Progenitor cell of endocrine pancreas (in vitro differentiated cells): ENCODE results near the gene OTUD6A. TPM values are rescaled to one million over a fixed set of nuclear protein-coding genes. Genes with fewer than 3 reads are reported as not detected.

Experiments
- DNase-seq: peaks from one replicate; pipeline ENCODE4 v3.0.0; 2021; ENCODE audit warnings: low spot score; ENCODE audit not compliant: unreplicated experiment
- H3K27ac Mint-ChIP-seq: 2 replicates; pipeline ENCODE4 v1.8.0; 2021; ENCODE audit warnings: mild to moderate bottlenecking, moderate library complexity, mixed read lengths
- H3K27me3 Mint-ChIP-seq: 2 replicates; pipeline ENCODE4 v1.8.0; 2021; ENCODE audit warnings: mixed read lengths
- H3K36me3 Mint-ChIP-seq: 2 replicates; pipeline ENCODE4 v1.8.0; 2022; ENCODE audit warnings: mixed read lengths; ENCODE audit not compliant: insufficient read depth
- H3K4me1 Mint-ChIP-seq: 2 replicates; pipeline ENCODE4 v1.8.0; 2021; ENCODE audit warnings: low read depth, mixed read lengths
- H3K4me3 Mint-ChIP-seq: 2 replicates; pipeline ENCODE4 v1.8.0; 2021; ENCODE audit warnings: low read depth, mild to moderate bottlenecking, moderate library complexity, mixed read lengths
- H3K9me3 Mint-ChIP-seq: 2 replicates; pipeline ENCODE4 v1.8.0; 2021; ENCODE audit warnings: low read depth, mixed read lengths
- total RNA-seq: library from RNA; stranded (reverse); gene quantifications from 2 replicates; pipeline ENCODE4 v1.2.1, GENCODE V29; 2021
- TF ChIP-seq, protein P1 (sequence below): fragments of 200-600 bp; sonication (generic); IDR thresholded peaks from one replicate; pipeline ENCODE4 v1.5.0; 2021; ENCODE audit warnings: antibody characterized with exemption, mild to moderate bottlenecking; ENCODE audit not compliant: unreplicated experiment

Gene OTUD6A
- total RNA-seq, 1 donor from 2014 or later = not detected

DNA sequence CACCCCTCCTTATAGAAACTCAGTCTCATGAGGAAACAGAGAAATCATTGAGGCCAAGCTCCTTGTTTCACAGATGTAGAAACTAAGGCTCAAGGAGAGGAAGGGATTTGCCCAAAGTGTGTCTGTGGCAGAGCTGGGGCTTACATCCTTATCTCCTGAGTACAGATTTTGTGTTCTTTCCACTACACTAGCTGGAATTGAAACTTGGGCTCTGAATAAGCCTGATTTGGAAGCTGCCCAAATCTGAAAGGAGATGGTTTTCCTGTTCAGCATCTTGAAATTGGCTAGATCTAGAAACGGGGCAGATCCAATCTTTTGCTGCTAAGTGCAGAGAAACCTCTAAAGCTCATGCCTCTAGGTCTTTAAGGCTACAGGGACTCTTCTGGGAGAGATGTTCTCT, 36.8 kb upstream of the OTUD6A start:
- Mint-ChIP-seq H3K4me1 (peaks cover 1% of the 10 kb centered on the region), H3K27me3 (no peaks in the 10 kb centered on the region), H3K27ac (no peak overlapping the region), H3K4me3 (no peak overlapping the region), H3K36me3 (peaks cover 1% of the 10 kb centered on the region), H3K9me3 (peaks cover 3% of the 10 kb centered on the region)
- TF ChIP-seq, protein P1, sequence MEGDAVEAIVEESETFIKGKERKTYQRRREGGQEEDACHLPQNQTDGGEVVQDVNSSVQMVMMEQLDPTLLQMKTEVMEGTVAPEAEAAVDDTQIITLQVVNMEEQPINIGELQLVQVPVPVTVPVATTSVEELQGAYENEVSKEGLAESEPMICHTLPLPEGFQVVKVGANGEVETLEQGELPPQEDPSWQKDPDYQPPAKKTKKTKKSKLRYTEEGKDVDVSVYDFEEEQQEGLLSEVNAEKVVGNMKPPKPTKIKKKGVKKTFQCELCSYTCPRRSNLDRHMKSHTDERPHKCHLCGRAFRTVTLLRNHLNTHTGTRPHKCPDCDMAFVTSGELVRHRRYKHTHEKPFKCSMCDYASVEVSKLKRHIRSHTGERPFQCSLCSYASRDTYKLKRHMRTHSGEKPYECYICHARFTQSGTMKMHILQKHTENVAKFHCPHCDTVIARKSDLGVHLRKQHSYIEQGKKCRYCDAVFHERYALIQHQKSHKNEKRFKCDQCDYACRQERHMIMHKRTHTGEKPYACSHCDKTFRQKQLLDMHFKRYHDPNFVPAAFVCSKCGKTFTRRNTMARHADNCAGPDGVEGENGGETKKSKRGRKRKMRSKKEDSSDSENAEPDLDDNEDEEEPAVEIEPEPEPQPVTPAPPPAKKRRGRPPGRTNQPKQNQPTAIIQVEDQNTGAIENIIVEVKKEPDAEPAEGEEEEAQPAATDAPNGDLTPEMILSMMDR = no peak
- DNase-seq = no peak

DNA sequence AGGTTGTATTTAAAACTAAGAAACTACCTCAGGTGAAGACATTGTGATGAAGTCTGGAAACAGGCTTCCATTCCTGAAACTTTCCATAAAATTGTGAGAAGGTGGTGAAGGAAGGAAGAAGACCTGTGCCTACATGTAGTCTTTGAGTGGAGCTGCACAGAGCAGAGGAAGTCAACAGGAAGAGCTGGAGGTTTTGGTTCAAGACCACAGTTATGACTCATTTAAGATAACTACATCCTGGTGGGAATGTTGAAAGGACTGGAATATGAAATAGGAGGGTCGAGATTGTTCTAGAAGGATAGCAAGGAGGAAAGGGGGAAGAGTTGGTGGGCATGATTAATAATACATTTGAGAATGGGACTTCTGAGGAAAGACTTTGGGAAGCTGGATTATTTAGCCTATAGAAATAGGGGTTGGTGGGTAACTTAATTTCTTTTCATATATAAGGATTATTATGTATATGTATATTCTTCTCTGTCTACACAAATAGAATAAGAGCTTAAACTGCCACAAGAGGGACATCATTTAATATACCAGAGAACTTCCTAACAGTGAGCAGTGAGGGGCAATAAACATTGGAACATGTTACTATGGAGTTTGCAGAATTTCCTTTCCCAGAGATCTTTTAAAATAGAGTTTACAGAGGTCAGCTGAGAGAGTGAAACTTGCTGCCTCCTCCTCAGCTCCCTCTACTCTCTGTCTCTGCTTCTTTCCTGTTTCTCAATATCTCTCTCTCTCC, 36.0 kb upstream of the OTUD6A start:
- H3K4me3 Mint-ChIP-seq = no peak overlapping the region
- TF ChIP-seq, protein P1 = no peak
- H3K9me3 Mint-ChIP-seq = peaks cover 3% of the 10 kb centered on the region
- H3K36me3 Mint-ChIP-seq = peaks cover 1% of the 10 kb centered on the region
- no peak overlapping the region for H3K27ac Mint-ChIP-seq
- H3K27me3 Mint-ChIP-seq = no peaks in the 10 kb centered on the region
- no peak for DNase-seq
- peaks cover 1% of the 10 kb centered on the region for H3K4me1 Mint-ChIP-seq

DNA sequence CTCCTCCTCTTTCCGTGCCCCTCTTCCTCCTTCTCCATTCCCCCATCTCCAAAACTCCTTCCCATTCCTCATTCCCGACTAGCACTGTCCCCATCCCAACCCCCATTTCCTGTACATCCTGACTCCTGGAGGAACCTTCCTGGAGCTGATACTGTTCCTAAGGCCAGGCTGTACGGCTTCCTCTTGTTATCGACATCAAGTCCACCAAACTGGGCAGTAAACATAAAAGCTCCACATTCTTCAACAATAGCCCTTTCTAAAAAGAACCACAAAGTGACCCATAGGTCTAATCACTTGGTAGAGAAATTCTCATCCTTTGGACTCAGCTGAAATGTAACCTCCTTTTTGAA, 35.4 kb upstream of the OTUD6A start:
- Mint-ChIP-seq H3K9me3 (no peaks in the 10 kb centered on the region), H3K4me1 (peaks cover 1% of the 10 kb centered on the region), H3K36me3 (no peaks in the 10 kb centered on the region), H3K4me3 (no peak overlapping the region), H3K27me3 (no peaks in the 10 kb centered on the region), H3K27ac (no peak overlapping the region)
- TF ChIP-seq, protein P1 = no peak
- DNase-seq = no peak

DNA sequence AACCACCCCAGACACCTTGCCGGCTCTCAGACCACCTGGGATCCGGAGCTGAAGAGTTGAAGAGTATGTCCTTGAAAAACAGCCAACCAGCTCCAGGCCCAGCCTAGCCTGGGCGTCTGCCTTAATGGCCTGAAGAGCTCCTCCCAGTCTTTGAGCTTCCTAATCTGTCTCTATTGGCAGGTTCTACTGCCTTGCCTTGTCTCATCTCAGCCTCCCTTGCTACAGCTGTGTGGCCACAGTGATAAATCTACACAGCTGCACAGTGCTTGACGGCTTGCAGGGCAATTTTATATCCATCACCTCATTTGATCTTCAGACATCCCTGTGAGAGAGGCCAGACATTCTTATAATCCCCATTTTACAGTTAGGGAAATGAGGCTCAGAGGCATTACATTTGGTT, 32.4 kb upstream of the OTUD6A start:
- Mint-ChIP-seq H3K4me1 (peaks cover 1% of the 10 kb centered on the region), H3K36me3 (no peaks in the 10 kb centered on the region), H3K27ac (no peak overlapping the region), H3K4me3 (no peak overlapping the region), H3K9me3 (peaks cover 4% of the 10 kb centered on the region), H3K27me3 (no peaks in the 10 kb centered on the region)
- DNase-seq = no peak
- TF ChIP-seq, protein P1 = no peak

GRCh38 chrX:70030301-70030767, 31.9 kb upstream of the OTUD6A start:
- DNase-seq = peak; percentile 32
- no peaks in the 10 kb centered on the region for H3K36me3 Mint-ChIP-seq

More at GRCh38 chrX:70030301-70030767, 31.9 kb upstream of the OTUD6A start:
- H3K27me3 Mint-ChIP-seq = no peaks in the 10 kb centered on the region
- H3K4me1 Mint-ChIP-seq = peaks cover 1% of the 10 kb centered on the region
- TF ChIP-seq, protein P1 = peak; percentile 67
- H3K27ac Mint-ChIP-seq = no peak overlapping the region
- peaks cover 4% of the 10 kb centered on the region for H3K9me3 Mint-ChIP-seq
- no peak overlapping the region for H3K4me3 Mint-ChIP-seq
